Stimulated activated naive CD8-positive, alpha-beta T cell treated with anti-CD3 and anti-CD28 coated beads, Interleukin-15, Interleukin-2, amounts not matched to agents 100 ng/mL and 50 ng/mL, for 24 hours (primary cell): ENCODE data around the gene DAB2IP.
"Not testable (repeated sequence)": the region's sequence is repeated elsewhere in the genome, so short reads cannot be mapped to it uniquely, and the experiment has no call there.

Experiments used
- H3K27ac Mint-ChIP-seq: one replicate; pipeline ENCODE4 v1.8.0; 2021; ENCODE audit warnings: mild to moderate bottlenecking, mixed read lengths
- H3K27me3 Mint-ChIP-seq: one replicate; pipeline ENCODE4 v1.8.0; 2021; ENCODE audit warnings: mixed read lengths
- H3K36me3 Mint-ChIP-seq: one replicate; pipeline ENCODE4 v1.8.0; 2021; ENCODE audit warnings: low read depth, mixed read lengths
- H3K4me1 Mint-ChIP-seq: one replicate; pipeline ENCODE4 v1.8.0; 2021; ENCODE audit warnings: low read depth, mixed read lengths
- H3K4me3 Mint-ChIP-seq: one replicate; pipeline ENCODE4 v1.8.0; 2021; ENCODE audit warnings: mild to moderate bottlenecking, mixed read lengths
- H3K9me3 Mint-ChIP-seq: one replicate; pipeline ENCODE4 v1.8.0; 2021; ENCODE audit warnings: mixed read lengths

Gene DAB2IP

DNA sequence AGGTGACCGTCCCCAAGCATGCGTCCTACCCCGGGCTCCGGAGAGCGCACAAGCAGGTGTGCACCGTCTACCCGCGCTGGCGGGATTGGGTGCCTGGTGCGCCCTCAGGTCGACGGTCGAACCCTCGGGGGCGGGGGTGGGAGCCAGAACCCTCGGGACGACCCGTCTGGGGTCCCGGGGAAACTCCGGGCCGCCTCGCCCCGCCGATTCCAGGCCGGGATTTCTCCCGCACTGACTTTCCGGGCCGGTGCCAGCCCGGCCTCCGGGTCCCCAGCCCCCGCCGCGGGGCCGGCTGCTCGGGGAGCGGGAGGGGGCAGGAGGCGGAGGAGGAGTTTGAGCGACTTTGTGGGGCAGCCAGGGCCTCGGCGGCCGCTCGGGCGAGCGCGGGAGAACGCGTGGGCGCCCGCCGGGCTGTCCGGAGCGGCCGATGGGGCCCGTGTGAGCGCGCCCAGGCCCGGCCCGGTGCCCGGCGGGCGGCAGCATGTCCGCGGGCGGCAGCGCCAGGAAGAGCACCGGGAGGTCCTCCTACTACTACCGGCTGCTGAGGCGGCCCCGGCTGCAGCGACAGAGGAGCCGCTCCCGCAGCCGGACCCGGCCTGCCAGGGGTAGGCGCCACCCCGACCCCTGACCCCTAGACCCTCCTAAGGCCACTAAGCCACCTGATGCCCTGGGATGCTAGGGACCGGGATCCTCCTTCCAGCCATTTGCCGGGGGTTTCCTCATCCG is at the start of gene DAB2IP:
Gene DAB2IP (plus strand): TSS at position 340 of the 726 bp plus-strand sequence. CDS start 142 bp downstream, at position 482.
- Mint-ChIP-seq H3K4me3 (peak within 1 kb of the TSS; percentile 59), H3K36me3 (no peaks in the 10 kb centered on the region), H3K9me3 (no peaks in the 10 kb centered on the region), H3K4me1 (peaks cover 12% of the 10 kb centered on the region), H3K27me3 (peaks cover 55% of the 10 kb centered on the region), H3K27ac (peak within 1 kb of the TSS; percentile 49)

DNA sequence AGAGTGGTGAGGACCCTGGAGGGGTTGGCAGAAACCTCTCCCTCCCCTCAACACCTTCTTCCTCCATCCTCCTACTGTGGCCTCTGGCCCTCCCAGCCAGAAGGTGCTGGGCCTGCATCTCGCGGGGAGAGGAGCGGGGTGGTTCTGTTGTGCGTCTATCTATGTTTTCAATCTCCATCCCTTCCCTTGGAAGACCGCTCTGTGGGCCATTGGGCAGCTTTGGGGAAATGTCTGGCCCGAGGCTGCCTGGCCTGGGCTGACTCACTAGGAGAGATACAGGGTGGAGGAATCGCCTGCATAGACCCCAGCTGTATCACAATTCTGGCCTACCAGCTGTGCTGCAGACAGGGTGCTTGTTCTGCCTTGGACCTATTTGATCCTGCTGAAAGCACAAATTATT is 48.4 kb upstream of the DAB2IP start:
- H3K9me3 Mint-ChIP-seq: no peaks in the 10 kb centered on the region
- H3K27me3 Mint-ChIP-seq: peaks cover 40% of the 10 kb centered on the region
- no peak overlapping the region for H3K27ac Mint-ChIP-seq
- H3K4me1 Mint-ChIP-seq: no peaks in the 10 kb centered on the region
- H3K4me3 Mint-ChIP-seq: no peak overlapping the region
- H3K36me3 Mint-ChIP-seq: no peaks in the 10 kb centered on the region

DNA sequence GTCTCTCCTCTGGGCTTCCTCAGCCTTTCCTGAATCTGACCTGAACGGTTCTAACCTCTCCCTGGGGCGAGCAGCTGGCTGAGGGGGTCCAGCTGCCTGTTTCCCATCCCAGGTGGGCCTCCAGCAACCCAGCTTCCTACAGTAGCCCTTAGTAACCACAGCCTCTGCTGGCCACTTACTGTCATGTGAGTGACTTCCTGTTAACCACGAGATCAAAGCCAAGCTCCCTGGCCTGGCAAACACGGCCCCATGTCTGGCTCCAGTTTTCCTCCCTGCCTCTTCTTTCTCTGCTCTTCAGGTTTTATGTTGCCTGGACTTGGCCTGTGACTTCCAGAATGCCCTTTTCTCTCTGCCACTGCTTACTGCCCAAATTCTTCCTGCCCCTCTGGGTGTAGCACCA is 47.2 kb upstream of the DAB2IP start:
- Mint-ChIP-seq H3K4me3 (no peak overlapping the region), H3K4me1 (no peaks in the 10 kb centered on the region), H3K36me3 (no peaks in the 10 kb centered on the region), H3K27me3 (peaks cover 45% of the 10 kb centered on the region), H3K9me3 (no peaks in the 10 kb centered on the region), H3K27ac (no peak overlapping the region)

DNA sequence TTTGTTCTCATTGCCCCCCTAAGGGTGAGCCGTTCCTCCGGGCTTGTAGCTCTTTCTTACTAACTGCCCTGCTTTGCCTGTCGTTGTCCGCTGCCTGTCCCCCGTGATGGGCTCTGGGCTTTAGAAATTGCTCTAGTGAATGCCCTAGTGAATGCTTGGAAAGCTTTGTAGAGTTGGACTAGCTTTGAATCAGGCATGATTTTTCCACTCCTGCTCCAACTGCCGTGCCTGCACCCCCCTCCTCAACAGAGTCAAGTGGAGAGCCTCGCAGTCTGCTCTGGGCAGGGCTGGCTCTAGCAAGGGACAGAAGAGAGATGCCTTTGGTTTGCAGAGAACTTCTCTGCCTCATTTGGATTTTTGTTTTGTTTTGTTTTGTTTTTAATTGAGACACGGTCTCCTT is 46.8 kb upstream of the DAB2IP start:
- Mint-ChIP-seq H3K4me1 (no peaks in the 10 kb centered on the region), H3K27me3 (peaks cover 47% of the 10 kb centered on the region), H3K9me3 (no peaks in the 10 kb centered on the region), H3K4me3 (no peak overlapping the region), H3K36me3 (no peaks in the 10 kb centered on the region), H3K27ac (no peak overlapping the region)

DNA sequence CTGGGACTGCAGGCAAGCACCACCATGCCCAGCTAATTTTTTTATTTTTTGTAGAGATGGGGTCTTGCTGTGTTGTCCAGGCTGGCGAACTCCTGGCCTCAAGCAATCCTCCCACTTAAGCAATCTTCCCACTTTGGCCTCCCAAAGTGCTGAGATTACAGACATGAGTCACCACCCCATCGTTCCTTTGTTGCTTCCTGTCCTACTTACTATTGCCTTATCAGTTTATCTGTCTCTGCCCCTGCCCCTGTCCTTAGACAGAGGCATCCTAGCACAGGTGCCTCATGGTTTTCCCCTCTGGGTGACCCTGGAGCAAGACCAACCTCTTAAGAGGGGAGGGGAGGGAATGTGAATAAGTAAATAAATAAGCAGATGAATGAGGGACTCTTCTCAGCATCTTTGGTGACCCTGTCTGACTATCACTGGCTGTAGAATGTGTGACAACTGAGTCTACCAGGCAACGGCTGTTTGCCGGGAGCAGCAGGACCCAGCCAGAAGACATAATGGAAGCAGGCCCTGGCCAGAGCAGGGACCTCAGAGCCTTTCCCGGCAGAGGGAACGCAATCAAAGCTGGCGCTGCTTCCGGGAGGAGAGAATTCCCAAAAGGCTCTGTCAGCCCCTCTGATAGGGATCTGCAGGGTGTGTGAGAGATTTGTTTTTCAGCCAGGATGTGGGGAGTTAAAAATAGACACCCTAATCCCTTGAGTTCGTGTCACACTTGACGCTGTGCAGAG is 43.8 kb upstream of the DAB2IP start:
- no peak overlapping the region for H3K27ac Mint-ChIP-seq
- H3K36me3 Mint-ChIP-seq: no peaks in the 10 kb centered on the region
- no peaks in the 10 kb centered on the region for H3K4me1 Mint-ChIP-seq
- no peak overlapping the region for H3K4me3 Mint-ChIP-seq
- no peaks in the 10 kb centered on the region for H3K9me3 Mint-ChIP-seq
- H3K27me3 Mint-ChIP-seq: peaks cover 35% of the 10 kb centered on the region

DNA sequence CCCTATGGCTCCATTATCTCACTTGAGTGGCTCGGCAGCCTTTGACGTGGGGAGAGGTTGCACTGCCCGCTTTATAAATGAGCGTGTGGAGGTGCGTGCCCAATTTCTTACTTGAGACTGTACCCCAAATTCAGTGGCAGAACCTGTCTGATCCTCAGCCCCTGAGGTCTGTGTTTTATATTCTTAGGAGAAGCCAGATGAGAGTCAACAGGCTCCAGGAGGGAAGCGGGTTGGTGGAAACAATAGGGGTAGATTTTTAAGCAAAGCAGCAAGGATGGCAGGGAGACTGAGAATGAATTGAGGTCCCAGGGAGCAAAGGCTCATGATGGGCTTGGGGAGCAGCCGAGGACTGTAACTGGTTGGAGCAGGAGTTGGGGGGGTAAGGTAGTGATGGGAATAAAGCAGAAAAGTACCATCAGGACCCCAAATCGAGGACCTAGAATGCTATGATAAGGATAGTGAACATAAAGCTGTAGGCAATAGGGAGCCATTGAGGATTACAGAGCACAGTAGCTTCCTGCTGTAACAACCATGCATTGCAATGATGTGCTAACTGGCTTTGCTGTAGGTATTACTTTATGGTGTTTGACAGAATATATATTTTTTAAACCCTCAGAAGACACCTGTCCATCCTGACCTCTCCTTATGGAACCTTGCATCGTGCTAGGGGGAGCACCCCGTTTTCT is 43.1 kb upstream of the DAB2IP start:
- H3K4me1 Mint-ChIP-seq: peaks cover 3% of the 10 kb centered on the region
- peaks cover 42% of the 10 kb centered on the region for H3K27me3 Mint-ChIP-seq
- H3K9me3 Mint-ChIP-seq: no peaks in the 10 kb centered on the region
- H3K36me3 Mint-ChIP-seq: no peaks in the 10 kb centered on the region
- H3K4me3 Mint-ChIP-seq: no peak overlapping the region
- H3K27ac Mint-ChIP-seq: no peak overlapping the region

DNA sequence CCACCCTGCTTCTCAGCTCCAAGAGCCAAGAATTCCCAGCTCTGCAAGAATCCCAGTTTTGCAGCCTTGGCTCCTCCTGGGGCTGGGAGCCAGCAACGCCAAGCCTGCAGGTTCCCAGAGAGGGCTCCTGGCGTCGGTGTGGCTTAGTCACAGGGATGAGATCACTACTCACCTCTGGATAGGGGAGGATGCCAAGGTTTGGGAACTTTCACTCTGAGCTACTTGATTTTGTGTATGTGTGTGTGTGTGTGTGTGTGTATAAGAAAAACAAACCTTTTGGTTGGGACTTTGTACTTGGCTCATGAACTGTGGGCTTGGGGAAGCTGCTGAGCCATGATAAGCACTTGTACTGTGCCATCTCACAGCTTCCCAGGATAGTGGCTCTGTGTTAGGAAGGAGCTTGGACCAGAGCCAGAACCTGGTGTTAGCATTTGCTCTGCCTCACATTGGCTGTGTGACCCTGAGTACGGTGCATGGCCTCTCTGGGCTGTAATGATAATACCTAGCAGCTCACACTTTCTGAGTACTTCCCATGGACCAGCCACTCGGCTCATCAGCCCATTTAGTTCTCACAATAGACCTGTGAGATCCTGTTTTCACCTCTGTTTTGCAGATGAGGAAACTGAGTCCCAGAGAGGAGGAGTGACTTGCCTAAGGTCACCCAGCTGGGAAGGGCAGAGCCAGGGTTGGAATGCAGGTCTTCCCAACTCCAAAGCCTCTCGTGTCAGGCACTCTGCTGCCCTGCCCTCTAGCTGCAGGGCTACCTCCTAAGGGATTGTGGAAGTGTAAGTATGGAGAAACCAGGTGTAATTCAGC is 41.4 kb upstream of the DAB2IP start:
- no peaks in the 10 kb centered on the region for H3K36me3 Mint-ChIP-seq
- no peak overlapping the region for H3K27ac Mint-ChIP-seq
- H3K27me3 Mint-ChIP-seq: peaks cover 45% of the 10 kb centered on the region
- H3K4me1 Mint-ChIP-seq: peaks cover 9% of the 10 kb centered on the region
- H3K4me3 Mint-ChIP-seq: no peak overlapping the region
- no peaks in the 10 kb centered on the region for H3K9me3 Mint-ChIP-seq

DNA sequence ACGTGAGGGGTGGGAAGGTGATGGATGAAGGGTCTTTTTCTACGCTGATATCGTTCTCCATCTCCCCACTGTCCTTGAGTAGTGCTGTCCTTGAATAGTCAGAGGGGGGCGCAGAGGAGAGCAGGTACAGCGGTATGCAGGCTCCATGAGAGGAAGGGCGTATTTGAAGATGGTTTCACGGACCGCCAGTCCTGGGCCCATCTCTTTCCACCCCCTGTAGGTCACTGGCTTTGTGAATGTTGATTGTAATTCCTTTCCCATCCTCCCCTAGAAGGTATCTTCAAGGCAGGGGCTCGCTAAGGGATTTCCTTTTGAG is 40.8 kb upstream of the DAB2IP start:
- Mint-ChIP-seq H3K27ac (no peak overlapping the region), H3K9me3 (no peaks in the 10 kb centered on the region), H3K27me3 (peaks cover 45% of the 10 kb centered on the region)

DNA sequence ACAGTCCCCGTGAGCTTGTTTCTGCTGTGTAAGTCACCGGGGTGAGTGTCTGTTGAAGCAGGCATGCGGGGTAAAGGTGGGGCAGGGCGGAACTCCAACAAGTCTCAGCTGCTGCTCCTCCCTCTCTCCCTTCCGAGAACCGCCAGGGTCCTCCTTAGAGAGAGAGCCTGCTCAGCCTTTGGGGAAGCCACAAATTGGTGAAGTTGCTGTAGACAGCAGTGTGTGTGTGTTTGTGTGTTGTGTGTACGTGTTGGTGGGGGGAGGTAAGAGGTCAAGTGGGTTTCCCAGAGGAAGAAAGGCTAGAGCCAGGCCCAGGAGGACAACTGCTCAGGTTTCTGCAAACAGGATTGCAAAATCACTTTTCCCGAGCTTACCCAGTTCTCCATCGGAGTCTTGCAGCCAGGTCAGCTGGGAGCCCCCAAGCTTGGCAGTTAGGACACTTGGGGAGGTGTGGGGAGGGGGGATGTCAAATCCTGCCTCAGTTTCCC is 38.9 kb upstream of the DAB2IP start:
- Mint-ChIP-seq H3K36me3 (no peaks in the 10 kb centered on the region), H3K4me1 (peaks cover 9% of the 10 kb centered on the region), H3K9me3 (no peaks in the 10 kb centered on the region), H3K27me3 (peaks cover 46% of the 10 kb centered on the region), H3K4me3 (no peak overlapping the region), H3K27ac (no peak overlapping the region)

More for the DNA sequence above, 40.8 kb upstream of the DAB2IP start:
- no peak overlapping the region for H3K4me3 Mint-ChIP-seq
- H3K36me3 Mint-ChIP-seq: no peaks in the 10 kb centered on the region
- H3K4me1 Mint-ChIP-seq: peaks cover 9% of the 10 kb centered on the region

DNA sequence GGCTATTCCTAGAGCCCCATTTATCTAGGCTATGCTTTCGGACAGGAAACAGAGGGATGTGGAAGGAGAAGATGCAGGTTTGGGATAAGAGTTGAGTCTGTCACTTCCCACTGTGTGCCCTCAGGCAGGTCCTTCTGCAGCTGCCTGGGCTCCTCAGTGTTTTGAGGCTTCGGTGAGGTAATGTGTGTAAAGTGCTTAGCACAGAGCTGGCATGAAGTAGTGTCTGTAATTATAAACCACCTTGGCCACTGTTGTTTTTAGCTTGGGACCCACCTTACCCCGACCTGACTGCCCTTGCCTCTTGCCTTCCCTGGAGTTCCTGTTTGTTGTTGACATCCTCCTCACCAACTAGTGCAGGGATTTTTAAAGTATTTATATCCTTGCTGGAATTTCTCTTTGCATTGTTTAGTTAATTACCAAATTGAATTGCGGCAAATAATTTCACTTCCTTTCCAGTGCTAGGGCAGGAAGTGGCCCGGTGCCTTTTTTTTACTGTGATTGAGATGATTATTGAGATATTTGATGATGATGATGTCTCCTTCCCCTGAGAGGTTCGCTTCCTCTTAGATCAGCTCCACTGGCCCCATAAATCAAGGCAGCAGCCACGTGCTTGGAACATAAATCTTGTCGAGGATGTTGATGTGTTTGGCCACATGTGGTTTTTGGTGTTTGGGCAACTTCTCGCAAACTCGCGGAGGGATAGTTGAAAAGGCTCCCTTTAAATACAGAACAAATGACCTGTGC is 38.3 kb upstream of the DAB2IP start:
- H3K27ac Mint-ChIP-seq: no peak overlapping the region
- H3K27me3 Mint-ChIP-seq: peaks cover 42% of the 10 kb centered on the region
- H3K4me3 Mint-ChIP-seq: no peak overlapping the region
- no peaks in the 10 kb centered on the region for H3K36me3 Mint-ChIP-seq
- H3K4me1 Mint-ChIP-seq: peaks cover 9% of the 10 kb centered on the region
- H3K9me3 Mint-ChIP-seq: no peaks in the 10 kb centered on the region

DNA sequence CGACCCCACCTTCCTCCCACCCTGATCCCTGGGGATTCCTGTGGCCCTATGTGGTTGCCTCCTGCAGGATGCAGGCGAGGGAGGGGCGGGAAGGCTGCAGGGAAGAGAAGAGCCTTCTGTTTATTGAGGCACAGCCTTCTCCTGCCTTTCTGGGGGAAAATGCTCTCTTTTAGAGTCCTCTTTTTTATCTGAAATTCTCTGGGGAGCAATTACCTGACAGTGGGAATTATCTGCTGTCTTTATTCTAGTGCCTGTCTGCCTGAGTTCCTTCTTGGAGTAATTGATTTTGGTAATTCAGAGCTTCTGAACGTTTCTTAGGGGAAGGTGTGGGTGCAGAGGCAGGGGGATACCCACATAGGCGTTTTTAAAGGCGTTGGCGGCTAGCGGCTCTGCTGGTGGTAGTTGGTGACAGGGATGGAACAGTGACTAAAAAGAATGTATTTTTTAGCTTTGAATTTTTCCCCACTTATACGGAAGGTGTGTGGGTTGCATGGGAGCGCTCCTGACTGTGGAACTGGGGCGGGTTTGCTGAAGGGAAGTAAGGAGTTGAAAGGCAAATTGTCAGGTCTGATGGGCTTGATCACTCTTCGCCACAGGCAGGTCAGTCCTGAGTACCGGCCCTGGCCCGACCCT is 35.2 kb upstream of the DAB2IP start:
- Mint-ChIP-seq H3K36me3 (no peaks in the 10 kb centered on the region), H3K27me3 (peaks cover 22% of the 10 kb centered on the region), H3K27ac (no peak overlapping the region), H3K4me3 (no peak overlapping the region), H3K4me1 (peaks cover 9% of the 10 kb centered on the region), H3K9me3 (no peaks in the 10 kb centered on the region)

DNA sequence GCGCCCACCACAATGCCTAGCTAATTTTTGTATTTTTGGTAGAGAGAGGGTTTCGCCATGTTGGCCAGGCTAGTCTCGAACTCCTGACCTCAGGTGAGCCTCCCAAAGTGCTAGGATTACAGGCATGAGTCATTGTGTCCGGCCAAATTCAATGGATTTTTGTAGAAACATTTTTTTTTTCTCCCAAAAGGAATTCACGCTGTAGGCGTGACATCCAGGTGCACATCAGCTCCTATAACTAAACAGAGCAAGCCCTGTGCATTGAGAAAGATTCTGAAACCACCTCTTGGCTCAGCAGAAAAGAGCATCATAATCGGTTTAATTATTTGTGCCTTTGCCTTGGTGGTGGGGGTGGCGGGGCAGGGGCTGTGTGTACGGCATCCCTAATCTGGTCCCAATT is 32.9 kb upstream of the DAB2IP start:
- Mint-ChIP-seq H3K4me1 (peaks cover 3% of the 10 kb centered on the region), H3K27ac (no peak overlapping the region), H3K27me3 (peaks cover 10% of the 10 kb centered on the region), H3K36me3 (no peaks in the 10 kb centered on the region), H3K4me3 (no peak overlapping the region), H3K9me3 (no peaks in the 10 kb centered on the region)

DNA sequence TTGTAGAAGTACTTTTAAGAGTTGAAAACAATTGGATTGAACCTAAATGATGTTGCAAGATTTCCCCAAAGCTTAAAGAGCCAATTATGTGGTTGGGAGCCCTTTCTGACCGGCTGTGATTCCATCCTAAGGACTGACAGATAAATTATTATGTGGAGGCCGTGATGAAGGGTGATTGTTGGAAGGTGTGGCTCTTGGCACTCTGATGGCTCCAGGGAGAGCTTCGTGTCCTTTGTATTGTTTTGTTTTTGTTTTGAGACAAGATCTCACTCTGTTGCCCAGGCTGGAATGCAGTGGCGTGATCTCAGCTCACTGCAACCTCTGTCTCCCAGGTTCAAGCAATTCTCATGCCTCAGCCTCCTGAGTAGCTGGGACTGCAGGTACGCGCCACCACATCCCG is 32.5 kb upstream of the DAB2IP start:
- not testable (repeated sequence) for H3K4me1 Mint-ChIP-seq, H3K27me3 Mint-ChIP-seq

More for the DNA sequence above, 32.5 kb upstream of the DAB2IP start:
- H3K27ac Mint-ChIP-seq, H3K4me3 Mint-ChIP-seq, H3K9me3 Mint-ChIP-seq, H3K36me3 Mint-ChIP-seq: not testable (repeated sequence)
